HG02571 (cell line): ENCODE results near the gene BSPRY.

ENCODE experiments used
- ATAC-seq: cut with Tn5 transposase; IDR thresholded peaks from one replicate; pipeline ENCODE4 v1.9.1; 2021; ENCODE audit warnings: mild to moderate bottlenecking, moderate library complexity; ENCODE audit not compliant: unreplicated experiment

Gene BSPRY

DNA sequence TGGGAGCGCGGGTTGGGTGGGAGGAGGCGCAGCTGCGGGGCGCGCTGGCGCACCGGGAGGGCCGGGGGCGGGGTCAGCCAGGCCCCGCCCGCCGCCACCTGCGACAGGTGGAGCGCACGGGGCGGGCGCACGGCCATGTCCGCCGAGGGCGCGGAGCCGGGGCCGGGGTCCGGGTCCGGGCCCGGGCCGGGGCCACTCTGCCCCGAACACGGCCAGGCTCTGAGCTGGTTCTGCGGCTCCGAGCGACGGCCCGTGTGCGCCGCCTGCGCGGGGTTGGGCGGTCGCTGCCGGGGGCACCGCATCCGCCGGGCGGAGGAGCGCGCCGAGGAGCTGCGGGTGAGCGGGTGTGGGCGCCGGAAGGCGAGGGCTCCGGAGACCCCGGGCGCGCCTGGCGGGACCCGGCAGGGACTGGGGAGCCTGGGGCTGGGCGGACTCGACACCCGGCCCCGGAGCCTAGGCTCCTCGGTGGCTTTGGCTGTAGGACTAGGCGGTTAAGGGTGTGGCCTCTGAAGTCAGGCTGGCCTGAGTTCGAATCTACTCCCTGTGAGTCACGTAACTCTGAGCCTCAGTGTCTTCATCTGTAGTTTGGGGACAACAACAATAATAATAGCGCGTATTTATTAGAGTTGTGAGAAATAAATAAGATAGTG, at the start of gene BSPRY:
Gene BSPRY, plus strand, starts transcription at position 97 of the 650 bp plus-strand sequence. Its CDS starts 39 bp downstream, at position 136.
- no peak for ATAC-seq

DNA sequence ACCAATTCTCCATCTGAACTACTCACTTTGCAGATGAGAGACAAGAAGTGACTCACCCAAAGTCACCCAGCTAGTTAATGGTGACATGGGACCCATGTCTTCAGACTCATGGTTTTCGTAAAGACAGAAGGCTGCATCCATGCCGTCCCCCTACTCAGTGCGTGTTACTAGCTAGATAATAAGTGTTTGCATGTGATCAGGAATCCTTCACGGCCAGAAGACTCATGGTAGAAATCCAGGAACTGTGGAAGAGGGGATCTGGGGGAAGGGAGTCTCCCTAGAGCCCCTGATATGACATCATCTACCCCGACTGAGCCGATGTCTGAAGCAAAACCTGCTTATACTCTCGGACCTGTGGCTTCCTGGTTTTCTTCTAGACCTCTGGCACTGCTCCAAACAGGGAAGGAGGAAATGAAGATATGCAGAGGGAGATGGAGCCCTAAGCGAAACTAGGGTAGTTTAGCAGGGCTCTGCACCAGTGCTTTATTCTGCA, 49.5 kb upstream of the BSPRY start:
- no peak for ATAC-seq

GRCh38 chr9:113301548-113301947, 47.8 kb upstream of the BSPRY start:
- ATAC-seq: no peak

- no peak for ATAC-seq
Measured at GRCh38 chr9:113302792-113303418, 46.4 kb upstream of the BSPRY start, which contains the start of gene RNF183. TSS of gene RNF183 (minus strand) at chr9:113303376. CDS start at chr9:113298184, 5,192 bp downstream.

GRCh38 chr9:113306566-113306965, 42.8 kb upstream of the BSPRY start:
- no peak for ATAC-seq

DNA sequence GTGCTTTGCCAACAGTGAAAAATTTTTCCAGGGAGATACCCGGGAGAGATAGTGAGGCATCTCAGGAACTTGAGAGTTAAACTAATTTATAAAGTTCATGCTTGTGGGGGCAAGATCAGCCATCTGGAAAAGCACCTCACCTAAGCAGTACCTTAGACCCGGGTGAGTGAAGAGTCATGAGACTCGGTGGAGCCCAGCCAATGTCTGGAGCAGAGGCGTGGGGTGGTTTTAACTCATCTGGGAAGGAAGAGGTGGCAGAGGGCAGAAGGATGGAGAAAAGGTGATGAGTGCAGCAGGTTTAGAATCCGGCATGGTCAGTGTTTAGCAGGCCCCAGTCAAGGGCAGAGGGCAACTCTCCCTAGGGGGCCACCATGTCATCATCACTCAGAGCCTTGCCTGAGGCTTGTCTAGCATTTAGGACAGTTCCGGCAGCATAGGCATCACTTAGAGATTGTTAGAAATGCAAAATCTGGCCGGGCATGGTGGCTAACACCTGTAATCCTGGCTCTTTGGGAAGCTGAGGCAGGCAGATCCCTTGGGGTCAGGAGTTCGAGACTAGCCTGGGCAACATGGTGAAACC, 41.9 kb upstream of the BSPRY start:
- no peak for ATAC-seq

GRCh38 chr9:113309204-113309813, 40.0 kb upstream of the BSPRY start:
- no peak for ATAC-seq

DNA sequence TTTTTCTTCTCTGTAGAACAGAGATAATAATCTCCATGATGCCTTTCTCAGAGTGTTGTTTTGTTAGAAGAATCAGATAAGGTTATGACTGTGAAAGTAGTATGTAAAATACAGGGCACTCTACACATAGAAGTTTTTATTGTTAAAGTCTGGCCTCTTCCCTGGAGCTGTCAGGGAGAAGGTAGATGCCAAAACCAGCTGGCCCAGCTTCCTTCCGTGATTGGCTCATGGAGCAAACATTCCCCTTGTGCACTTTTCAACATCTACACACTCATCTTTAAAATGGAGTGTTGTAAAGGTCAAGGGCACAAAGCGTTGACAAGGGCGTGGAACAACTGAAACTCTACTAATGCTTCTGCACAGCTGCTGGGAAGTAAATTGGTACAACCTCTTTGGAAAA, 38.8 kb upstream of the BSPRY start:
- no peak for ATAC-seq

- ATAC-seq: no peak
Measured at GRCh38 chr9:113311961-113312360, 37.4 kb upstream of the BSPRY start.

DNA sequence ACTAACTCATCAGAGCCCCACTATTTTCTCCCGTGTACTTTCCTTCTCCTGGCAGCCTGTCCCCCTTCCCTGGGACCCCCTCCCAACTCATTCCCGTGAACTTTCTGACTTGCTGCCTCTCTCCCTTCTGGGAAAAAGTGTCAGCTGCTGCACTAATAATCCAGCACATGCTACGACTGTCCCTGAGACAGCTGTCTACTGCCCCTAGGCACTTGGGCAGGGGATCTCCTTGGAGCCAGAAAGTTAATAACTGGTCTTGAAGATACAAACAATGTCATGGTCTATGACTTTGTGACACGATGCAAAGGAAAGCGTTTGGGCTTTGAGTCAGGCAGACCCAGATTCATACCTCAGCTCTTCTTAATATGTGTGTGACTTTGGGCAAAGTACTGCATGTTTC, 36.1 kb upstream of the BSPRY start:
- ATAC-seq: no peak

DNA sequence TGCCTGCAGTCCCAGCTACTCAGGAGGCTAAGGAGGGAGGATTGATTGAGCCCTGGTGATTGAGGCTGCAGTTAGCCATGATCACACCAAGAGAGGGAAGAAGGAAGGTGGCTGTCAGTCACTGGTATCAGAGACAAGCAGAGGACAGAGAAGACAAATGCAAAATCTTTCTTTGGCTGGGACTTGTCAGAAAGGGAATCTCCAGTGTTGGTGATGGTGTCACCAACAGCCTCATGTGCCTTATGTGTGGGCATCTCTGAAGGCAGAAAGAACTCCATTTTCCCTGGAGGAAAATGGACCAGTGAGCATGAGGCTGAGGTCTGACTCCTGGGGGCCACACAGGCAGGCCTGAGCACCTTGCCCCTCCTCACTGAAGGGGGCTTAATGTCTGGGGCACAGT, 34.1 kb upstream of the BSPRY start:
- ATAC-seq: no peak

- ATAC-seq: no peak
Measured at GRCh38 chr9:113316030-113316429, 33.3 kb upstream of the BSPRY start.

DNA sequence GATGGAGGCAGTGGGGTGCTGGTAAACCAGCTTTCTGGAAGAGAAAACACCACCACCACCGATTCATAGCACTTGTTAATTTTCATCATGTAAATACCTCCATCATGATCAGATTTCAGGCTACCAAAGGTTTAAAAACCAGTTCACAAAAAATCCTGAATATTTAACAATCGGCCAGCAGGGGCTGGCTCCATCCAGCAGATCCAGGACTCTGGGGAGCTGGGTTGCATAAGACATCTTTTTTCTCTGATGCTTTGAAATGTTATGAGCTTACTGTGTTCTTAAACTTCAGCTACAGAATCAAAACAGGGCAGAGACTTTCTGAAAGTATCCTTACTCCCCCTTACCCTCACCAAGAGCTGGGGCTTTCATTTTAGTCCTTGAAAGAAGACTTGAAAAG, 31.6 kb upstream of the BSPRY start:
- no peak for ATAC-seq

- ATAC-seq: no peak
Measured at GRCh38 chr9:113319054-113319453, 30.3 kb upstream of the BSPRY start.

DNA sequence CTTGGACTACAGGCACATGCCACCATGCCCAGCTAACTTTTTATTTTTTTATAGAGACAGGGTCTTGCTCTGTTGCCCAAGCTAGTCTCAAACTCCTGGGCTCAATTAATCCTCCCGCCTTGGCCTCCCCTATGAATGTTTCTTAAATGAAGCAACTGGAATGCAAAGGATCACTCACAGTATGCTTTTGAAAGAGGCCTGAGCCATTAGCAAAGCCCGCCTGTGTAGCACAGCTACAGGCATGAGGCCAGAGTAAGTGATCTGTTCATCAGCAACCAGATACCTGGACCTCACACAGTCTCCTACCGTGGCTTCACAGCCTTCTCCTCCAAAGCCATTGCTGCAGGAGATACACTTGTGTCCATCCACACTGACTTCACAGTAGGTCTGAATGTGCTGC, 29.3 kb upstream of the BSPRY start:
- no peak for ATAC-seq

- ATAC-seq: no peak
Measured at GRCh38 chr9:113322671-113323070, 26.7 kb upstream of the BSPRY start.

DNA sequence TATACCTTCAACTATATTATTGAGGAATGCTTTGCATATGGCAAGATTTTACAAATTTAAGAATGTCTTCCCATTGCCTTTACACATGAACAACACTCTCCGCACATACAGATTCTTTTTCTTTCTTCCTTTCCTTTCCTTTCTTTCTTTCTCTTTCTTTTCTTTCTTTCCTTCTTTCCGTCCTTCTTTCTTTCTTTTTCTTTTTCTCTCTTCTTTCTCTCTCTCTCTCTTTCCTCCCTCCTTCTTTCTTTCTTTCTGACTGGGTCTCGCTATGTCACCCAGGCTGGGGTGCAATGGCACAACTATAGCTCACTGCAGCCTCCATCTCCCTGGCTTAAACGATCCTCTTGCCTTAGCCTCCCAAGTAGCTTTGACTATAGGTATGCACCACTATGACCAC, 23.1 kb upstream of the BSPRY start:
- no peak for ATAC-seq

DNA sequence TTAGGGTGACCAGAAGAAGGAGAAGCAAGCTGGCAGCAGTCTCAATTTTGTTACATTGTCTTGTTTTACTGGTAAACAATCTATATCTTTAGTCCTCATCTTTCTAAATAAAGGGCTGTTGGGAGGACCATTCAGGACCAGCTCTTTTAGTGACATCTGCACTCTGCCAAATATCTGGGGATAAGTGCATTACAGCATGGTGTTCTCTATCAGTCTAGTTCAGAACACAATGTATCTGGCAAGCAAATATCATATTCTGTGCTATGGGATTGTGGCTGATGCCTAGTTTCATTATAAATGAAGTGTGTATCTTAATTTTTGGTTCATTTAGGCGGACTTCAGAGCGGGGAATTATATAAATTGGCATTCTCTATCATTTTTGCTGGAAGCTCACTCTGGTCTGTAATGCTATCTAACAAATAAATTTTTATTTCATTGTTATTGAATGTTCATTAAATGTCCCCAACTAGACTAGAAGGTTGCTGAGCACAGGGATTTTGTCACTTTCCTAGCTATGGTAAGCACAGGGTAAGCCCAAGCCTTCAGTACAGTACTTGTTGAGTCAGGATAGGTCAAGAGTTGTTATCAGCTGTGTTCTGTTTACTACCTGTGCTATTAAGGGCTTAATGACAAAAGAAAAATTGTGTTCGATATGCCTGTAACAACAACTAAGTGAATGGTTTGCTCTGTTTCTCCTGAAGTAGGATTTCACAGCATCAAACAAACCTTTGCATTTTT, 21.1 kb upstream of the BSPRY start:
- ATAC-seq: no peak

GRCh38 chr9:113331780-113332179, 17.6 kb upstream of the BSPRY start:
- no peak for ATAC-seq

- no peak for ATAC-seq
Measured at GRCh38 chr9:113337714-113338113, 11.6 kb upstream of the BSPRY start.
